ENCODE measurements around the gene HERPUD1.

The HERPUD1 gene

DNA sequence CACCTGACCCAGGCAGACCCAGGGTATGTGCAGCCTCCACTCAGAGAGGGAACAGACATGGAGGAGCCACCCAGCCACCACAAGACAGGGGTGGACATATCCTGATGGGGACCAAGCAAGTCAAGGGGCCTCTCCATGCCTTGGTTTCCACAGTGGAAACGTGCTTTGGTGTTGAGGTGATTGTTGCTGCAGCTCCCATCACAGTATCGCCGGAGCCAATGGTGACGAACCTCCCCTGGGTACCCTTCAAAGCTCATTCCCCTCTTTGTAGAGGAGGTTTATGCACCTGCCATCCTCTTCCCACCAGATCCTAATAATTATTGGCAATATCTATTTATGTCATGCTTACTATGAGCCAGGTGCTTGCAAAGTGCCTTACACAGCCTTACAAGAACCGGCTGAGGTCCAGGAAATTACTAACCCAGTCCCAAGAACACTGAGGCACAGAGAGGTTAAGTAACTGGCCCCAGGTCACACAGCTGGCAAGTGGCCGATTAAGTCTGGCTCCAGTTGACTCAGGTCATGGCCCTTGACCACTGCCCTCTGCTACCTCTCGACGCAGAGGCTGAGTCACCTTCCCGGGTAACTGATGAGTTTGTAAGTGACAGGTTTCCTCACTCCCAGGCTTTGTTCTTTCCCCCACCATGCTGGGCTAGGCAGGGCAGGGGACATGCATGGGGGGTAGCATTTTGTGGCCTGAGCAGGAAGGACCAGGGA is 46.3 kb upstream of the HERPUD1 start:
- Histone ChIP-seq H3K4me2 (ENCODE audit: insufficient read depth, low read length) (no peak overlapping the region), H2AFZ (ENCODE audit: low read depth, low read length) (no peak overlapping the region), H3K4me3 (ENCODE audit: low read depth in 1 of 2, low read length in 2 of 2) (no peak overlapping the region), H4K20me1 (ENCODE audit: insufficient read depth, low read length) (no peaks in the 10 kb centered on the region; the same call in 1 of the 2 replicates), H3K9ac (ENCODE audit: low read depth, low read length) (no peak overlapping the region), H3K27ac (ENCODE audit: low read length) (no peak overlapping the region), H3K79me2 (ENCODE audit: insufficient read depth, low read length) (no peaks in the 10 kb centered on the region), H3K36me3 (ENCODE audit: insufficient read depth, low read length) (no peaks in the 10 kb centered on the region), H3K9me3 (ENCODE audit: insufficient read depth, low read length, severe bottlenecking) (no peaks in the 10 kb centered on the region), H3K27me3 (ENCODE audit: insufficient read depth, low read length, poor library complexity) (no peaks in the 10 kb centered on the region), H3K4me1 (ENCODE audit: insufficient read depth, low read length) (no peaks in the 10 kb centered on the region)
- TF ChIP-seq, protein P1, sequence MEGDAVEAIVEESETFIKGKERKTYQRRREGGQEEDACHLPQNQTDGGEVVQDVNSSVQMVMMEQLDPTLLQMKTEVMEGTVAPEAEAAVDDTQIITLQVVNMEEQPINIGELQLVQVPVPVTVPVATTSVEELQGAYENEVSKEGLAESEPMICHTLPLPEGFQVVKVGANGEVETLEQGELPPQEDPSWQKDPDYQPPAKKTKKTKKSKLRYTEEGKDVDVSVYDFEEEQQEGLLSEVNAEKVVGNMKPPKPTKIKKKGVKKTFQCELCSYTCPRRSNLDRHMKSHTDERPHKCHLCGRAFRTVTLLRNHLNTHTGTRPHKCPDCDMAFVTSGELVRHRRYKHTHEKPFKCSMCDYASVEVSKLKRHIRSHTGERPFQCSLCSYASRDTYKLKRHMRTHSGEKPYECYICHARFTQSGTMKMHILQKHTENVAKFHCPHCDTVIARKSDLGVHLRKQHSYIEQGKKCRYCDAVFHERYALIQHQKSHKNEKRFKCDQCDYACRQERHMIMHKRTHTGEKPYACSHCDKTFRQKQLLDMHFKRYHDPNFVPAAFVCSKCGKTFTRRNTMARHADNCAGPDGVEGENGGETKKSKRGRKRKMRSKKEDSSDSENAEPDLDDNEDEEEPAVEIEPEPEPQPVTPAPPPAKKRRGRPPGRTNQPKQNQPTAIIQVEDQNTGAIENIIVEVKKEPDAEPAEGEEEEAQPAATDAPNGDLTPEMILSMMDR (IDR thresholded peaks at IDR 0.05; ENCODE audit: borderline replicate concordance, extremely low read depth, low read length, poor library complexity, severe bottlenecking), result no peak
- no peak for TF ChIP-seq EZH2 (IDR thresholded peaks at IDR 0.05; ENCODE audit: borderline replicate concordance, low read depth, low read length, severe bottlenecking)
- ATAC-seq (ENCODE audit: insufficient read depth, low read depth), result no peak
- DNase-seq, result no peak

GRCh38 chr16:56886296-56886695 is 45.6 kb upstream of the HERPUD1 start:
- Histone ChIP-seq H3K4me2 (ENCODE audit: insufficient read depth, low read length) (no peak overlapping the region), H3K27ac (ENCODE audit: low read length) (no peak overlapping the region), H2AFZ (ENCODE audit: low read depth, low read length) (no peak overlapping the region), H3K4me1 (ENCODE audit: insufficient read depth, low read length) (no peaks in the 10 kb centered on the region), H3K79me2 (ENCODE audit: insufficient read depth, low read length) (no peaks in the 10 kb centered on the region), H3K9me3 (ENCODE audit: insufficient read depth, low read length, severe bottlenecking) (no peaks in the 10 kb centered on the region), H4K20me1 (ENCODE audit: insufficient read depth, low read length) (no peaks in the 10 kb centered on the region; the same call in 1 of the 2 replicates), H3K36me3 (ENCODE audit: insufficient read depth, low read length) (no peaks in the 10 kb centered on the region), H3K9ac (ENCODE audit: low read depth, low read length) (no peak overlapping the region), H3K4me3 (ENCODE audit: low read depth in 1 of 2, low read length in 2 of 2) (no peak overlapping the region), H3K27me3 (ENCODE audit: insufficient read depth, low read length, poor library complexity) (no peaks in the 10 kb centered on the region)
- DNase-seq (no peak), ATAC-seq (ENCODE audit: insufficient read depth, low read depth) (no peak)
- TF ChIP-seq, protein P1 (IDR thresholded peaks at IDR 0.05; ENCODE audit: borderline replicate concordance, extremely low read depth, low read length, poor library complexity, severe bottlenecking), result no peak
- no peak for TF ChIP-seq EZH2 (IDR thresholded peaks at IDR 0.05; ENCODE audit: borderline replicate concordance, low read depth, low read length, severe bottlenecking)

- Histone ChIP-seq H3K4me1 (ENCODE audit: insufficient read depth, low read length) (no peaks in the 10 kb centered on the region), H3K9ac (ENCODE audit: low read depth, low read length) (no peak overlapping the region), H3K36me3 (ENCODE audit: insufficient read depth, low read length) (no peaks in the 10 kb centered on the region), H3K4me3 (ENCODE audit: low read depth in 1 of 2, low read length in 2 of 2) (no peak overlapping the region), H3K4me2 (ENCODE audit: insufficient read depth, low read length) (no peak overlapping the region), H3K9me3 (ENCODE audit: insufficient read depth, low read length, severe bottlenecking) (no peaks in the 10 kb centered on the region), H2AFZ (ENCODE audit: low read depth, low read length) (no peak overlapping the region), H3K27ac (ENCODE audit: low read length) (no peak overlapping the region), H3K79me2 (ENCODE audit: insufficient read depth, low read length) (no peaks in the 10 kb centered on the region), H4K20me1 (ENCODE audit: insufficient read depth, low read length) (no peaks in the 10 kb centered on the region; the same call in 1 of the 2 replicates), H3K27me3 (ENCODE audit: insufficient read depth, low read length, poor library complexity) (no peaks in the 10 kb centered on the region)
- DNase-seq (no peak), ATAC-seq (ENCODE audit: insufficient read depth, low read depth) (no peak)
- TF ChIP-seq, protein P1 (IDR thresholded peaks at IDR 0.05; ENCODE audit: borderline replicate concordance, extremely low read depth, low read length, poor library complexity, severe bottlenecking), result no peak
- no peak for TF ChIP-seq EZH2 (IDR thresholded peaks at IDR 0.05; ENCODE audit: borderline replicate concordance, low read depth, low read length, severe bottlenecking)
Measured at GRCh38 chr16:56886826-56887225, 45.1 kb upstream of the HERPUD1 start.
